CD4-positive, alpha-beta T cell treated with Interleukin-15 for 1 hour (primary cell): ENCODE results near the gene ERGIC1.
"Not testable (repeated sequence)": the region's sequence is repeated elsewhere in the genome, so short reads cannot be mapped to it uniquely, and the experiment has no call there.

Experiments used
- DNase-seq: peaks from one replicate; pipeline ENCODE4 v3.0.0-alpha.2; 2020

Gene ERGIC1

DNA sequence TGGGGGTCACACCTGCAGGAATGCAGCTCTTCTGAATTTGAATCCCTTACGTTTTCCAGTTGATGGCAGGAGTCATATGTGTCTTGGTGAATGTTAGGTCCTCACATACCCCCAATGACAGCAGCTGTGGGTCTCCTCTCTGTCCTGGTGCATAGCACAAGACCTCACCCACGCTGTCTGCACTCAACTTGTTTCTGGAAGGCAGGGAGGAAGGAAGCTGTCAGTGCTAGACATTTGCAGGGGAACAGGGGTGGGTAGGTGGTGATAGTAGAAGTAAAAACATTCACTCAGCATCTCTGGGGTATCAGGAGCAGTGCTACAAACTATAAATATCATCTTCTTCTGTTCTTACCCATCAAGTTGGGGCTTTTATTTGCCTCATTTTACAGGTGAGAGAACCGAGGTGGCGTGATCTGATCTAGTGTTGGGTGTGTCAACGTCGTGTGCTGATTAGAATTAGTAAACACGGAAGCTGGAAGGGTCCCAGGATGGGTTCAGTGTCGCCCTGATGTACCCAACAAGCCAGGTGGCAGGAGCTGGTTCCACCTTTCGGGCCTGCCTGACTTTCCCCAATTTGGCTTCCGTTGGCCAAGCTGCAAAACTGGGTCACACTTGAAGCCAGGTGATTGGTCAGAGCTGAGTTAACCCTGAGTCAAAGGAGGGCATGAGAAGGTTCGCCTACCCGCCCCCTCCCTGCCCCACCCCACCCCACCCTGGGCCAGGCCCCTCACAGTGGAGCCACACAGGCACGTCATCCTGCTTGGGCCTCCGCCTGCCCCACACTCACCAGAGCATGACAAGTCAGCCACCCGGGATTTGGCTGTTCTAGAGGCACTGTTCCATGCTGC is 15.8 kb downstream of the ERGIC1 start:
- DNase-seq, result peak; percentile 83

DNA sequence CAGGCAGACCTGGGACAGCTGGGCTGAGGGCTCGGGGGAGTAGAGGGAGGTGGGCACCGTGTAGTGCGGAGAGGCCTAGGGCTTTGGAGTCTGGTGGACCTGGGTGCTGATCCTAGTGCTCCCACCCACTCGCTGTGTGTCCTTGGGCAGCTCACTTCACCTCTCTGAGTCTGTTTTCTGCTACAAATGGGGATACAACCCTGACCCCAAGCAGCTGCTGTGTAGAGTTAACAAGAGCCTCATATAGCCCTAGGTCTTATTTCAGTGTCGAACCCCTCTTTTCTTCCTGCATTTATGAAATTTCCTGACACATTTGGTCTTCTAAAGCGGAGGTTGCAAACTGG is 16.4 kb downstream of the ERGIC1 start:
- no peak for DNase-seq

DNA sequence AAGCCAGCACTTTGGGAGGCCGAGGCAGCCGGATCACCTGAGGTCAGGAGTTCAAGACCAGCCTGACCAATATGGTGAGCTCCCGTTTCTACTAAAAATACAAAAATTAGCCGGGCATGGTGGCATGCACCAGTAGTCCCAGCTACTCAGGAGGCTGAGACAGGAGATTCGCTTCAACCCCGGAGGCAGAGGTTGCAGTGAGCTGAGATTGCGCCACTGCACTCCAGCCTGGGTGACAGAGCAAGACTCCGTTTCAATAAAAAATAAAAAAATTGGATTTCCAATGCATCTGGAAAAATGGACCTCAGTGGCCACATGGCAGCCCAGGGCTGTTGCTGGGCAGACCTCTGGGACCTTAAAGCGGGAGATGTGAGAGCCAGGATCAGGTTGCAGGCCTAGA is 17.2 kb downstream of the ERGIC1 start:
- not testable (repeated sequence) for DNase-seq

GRCh38 chr5:172852490-172853354 is 18.7 kb downstream of the ERGIC1 start:
- DNase-seq, result no peak

- DNase-seq, result no peak
Measured at GRCh38 chr5:172853355-172853975, 19.4 kb downstream of the ERGIC1 start.

DNA sequence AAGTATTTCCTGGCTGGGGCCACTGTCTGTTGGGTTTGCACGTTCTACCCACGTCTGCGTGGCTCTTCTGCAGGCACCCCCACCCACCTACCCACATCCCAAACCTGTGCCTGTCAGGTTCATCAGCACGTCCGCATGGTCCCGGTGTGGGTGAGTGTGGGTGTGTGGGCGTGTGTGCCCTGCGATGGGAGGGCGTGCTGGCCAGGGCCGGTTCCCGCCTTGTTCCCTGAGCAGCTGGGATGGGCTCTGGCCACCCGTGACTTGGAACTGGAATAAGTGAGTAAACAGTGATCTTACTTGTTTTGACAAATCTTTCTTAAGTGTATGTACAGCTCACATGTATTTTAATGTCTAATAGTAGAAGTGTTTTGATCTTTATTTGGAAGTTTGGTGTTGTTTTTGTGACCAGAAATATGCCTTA is 20.4 kb downstream of the ERGIC1 start:
- peak; percentile 39 for DNase-seq

- no peak for DNase-seq
Measured at GRCh38 chr5:172854971-172855370, 20.9 kb downstream of the ERGIC1 start.

DNA sequence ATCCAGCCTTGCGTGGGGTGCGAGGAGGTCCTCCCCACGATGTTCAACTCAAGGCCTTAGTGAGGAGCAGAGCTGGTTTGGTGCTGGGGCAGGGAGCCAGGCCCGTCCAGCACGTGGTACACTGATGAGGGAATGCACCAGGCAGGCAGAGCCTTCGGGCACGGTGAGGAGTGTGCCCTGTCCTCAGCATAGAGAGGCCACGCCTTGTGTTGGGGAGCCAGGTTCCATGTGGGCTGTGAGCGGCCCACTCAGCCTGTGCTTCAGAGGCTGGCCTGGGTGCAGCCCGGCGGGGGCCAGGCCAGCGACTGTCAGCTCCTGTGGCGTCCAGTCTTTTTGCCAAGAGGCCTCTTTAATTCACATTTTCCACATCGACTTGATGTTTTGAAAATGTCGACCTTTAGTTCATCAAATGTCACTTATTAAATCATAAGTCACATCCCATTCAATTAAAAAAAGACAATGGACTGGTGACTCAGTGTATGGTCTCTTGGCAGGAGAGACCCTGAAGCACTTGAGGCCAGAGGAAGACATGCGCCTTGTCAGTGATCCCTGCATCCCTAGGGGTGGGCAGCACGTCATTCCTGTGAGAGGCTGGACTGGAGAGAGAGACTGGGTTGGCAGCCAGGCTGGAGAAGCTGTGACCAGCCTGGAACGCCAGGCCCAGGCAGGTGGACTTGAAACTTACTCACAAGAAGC is 21.7 kb downstream of the ERGIC1 start:
- no peak for DNase-seq

GRCh38 chr5:172856336-172856735 is 22.3 kb downstream of the ERGIC1 start:
- no peak for DNase-seq

DNA sequence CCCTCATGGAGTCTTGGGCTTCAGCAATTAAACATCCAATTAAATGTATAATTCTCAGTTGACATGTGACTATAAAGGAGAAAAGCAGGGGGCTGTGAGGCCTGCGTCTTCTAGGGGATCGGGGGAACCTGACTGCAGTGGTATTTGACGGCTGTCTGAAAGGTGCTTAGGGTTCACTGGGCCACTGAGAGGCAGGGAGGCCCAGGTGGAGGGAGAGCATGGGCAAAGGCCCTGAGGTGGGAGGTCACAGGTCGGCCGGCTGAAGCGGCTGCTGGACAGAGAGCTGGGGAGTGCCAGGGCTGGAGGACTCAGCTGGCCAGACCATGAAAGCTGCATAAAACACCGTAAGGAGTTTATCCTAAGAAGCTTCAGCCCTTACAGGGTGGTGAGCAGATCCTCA is 23.9 kb downstream of the ERGIC1 start:
- no peak for DNase-seq

DNA sequence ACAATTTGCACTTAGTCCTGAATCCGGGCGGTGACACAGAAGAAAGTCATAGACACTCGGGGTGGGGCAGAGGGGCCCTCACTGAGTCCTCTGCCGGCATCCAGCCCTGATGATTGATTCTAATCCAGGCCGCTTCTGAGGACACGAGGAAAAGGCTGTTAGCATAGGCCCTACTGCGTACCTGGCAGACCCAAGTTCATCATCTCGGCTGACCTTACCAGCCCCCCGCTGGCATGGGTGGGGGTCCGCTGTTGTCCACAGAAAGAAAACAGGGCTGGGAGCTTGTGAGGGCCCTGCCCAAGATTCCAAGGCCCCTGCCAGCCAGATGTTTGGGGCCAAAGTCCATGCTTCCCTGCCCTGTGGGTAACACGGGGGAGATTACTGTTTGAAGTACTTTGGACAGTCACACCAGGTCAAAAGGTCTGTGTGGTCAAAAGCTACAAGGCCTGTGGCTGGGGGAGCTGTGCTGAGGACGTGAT is 24.5 kb downstream of the ERGIC1 start:
- no peak for DNase-seq

- no peak for DNase-seq
Measured at GRCh38 chr5:172858990-172859811, 25.1 kb downstream of the ERGIC1 start.

DNA sequence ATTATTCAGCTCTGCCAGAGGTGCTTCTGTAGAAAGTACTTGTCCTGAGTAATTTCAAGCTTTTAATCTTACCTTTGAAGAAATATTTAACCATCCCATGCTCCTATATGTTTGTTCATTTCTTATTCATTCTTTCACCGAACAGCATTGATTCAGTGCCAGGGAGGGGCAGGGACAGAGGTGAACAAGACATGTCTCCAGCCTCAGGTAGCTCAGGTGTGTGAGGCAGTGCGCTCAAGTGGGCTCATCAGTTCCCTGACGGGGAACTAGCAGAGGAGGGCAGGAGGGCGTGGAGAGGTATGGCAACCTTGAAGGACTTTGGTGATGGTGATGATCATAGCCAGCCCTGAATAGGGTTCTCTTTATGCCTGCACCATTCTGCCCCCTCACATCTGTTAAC is 25.9 kb downstream of the ERGIC1 start:
- DNase-seq, result no peak

- DNase-seq, result no peak
Measured at GRCh38 chr5:172860520-172861443, 26.7 kb downstream of the ERGIC1 start.

- DNase-seq, result no peak
Measured at GRCh38 chr5:172861461-172861860, 27.4 kb downstream of the ERGIC1 start.

DNA sequence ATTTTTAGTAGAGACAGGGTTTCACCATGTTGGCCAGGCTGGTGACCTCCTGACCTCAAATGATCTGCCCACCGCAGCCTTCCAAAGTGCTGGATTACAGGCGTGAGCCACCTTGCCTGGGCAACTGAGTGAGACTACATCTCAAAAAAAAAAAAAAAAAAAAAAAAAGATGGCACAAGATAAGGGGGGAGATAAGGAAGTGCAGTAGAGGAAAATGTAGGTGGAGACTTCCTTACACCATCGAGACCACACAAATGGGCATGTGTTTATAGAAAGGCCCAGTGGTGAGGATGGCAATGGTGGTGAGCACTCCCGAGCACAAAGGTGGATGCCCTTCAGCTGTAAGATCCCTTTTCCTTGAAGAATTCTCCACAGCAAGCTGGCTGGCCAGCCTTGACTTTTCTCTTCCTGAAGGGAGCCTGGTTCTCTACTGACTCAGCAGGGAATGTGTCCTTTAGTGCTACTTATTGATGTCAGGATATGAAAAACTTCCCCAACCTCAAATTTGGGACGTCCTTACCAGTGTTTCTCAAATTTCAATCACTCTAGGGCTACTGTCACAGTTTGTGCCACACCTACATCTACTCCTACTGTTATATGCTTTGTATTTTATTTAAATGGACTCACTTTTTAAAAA is 28.2 kb downstream of the ERGIC1 start:
- DNase-seq, result no peak

DNA sequence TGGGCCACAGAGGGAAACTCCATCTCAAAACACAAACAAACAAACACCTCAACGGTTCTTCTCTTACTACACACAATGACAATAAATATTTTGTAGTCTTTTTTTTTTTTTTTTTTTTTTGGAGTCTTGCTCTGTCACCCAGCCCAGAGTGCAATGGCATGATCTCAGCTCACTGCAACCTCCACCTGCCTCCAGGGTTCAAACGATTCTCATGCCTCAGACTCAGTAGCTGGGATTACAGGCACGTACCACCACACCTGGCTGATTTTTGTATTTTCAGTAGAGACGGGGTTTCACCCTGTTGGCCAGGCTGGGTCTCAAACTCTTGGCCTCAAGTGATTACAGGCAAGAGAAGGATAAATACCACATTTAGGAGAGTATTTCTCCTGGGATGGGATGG is 30.1 kb downstream of the ERGIC1 start:
- not testable (repeated sequence) for DNase-seq

GRCh38 chr5:172864747-172865146 is 30.7 kb downstream of the ERGIC1 start:
- DNase-seq, result no peak

- no peak for DNase-seq
Measured at GRCh38 chr5:172866378-172866777, 32.3 kb downstream of the ERGIC1 start.
